ENCODE results near the gene CSRNP3.
"Not testable (repeated sequence)": the region's sequence is repeated elsewhere in the genome, so short reads cannot be mapped to it uniquely, and the experiment has no call there.

Gene CSRNP3

DNA sequence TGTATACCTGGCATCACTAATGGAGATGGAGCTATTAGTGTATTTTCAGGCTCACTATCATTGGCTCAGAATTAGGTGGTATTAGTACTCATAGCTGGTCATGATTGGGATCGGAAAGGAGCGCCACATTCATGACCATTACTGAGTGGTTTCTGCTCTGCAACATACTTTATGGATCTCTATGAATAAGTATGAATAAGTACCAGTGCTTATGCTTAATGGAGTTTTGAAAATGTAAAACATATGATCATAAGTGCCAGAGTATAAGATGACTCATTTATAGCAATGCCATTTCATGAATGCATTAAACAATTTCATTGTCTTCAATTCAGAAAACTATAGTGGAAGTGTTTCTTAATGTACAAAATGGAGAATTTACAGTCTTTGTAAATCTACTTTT lies 167.9 kb downstream of the CSRNP3 start:
- no peak for DNase-seq

DNA sequence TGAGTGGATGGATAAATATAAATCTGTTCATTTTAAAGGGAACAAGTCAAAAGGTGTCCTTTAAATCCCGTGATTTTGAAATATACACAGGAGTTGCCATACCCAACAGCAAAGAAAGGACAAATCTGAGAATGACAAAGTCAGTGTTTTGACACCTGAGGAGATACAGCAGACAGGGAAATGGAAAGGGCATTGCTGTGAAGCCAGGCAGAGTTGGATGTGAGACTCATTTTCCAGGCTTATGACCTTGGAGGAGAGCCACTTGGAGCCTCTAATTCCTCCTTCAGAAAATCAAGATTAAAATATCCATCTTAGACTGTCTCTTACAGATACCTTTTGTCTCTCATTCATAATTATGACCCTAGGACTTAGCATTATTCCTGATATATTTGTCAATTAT lies 170.0 kb downstream of the CSRNP3 start:
- no peak for DNase-seq

DNA sequence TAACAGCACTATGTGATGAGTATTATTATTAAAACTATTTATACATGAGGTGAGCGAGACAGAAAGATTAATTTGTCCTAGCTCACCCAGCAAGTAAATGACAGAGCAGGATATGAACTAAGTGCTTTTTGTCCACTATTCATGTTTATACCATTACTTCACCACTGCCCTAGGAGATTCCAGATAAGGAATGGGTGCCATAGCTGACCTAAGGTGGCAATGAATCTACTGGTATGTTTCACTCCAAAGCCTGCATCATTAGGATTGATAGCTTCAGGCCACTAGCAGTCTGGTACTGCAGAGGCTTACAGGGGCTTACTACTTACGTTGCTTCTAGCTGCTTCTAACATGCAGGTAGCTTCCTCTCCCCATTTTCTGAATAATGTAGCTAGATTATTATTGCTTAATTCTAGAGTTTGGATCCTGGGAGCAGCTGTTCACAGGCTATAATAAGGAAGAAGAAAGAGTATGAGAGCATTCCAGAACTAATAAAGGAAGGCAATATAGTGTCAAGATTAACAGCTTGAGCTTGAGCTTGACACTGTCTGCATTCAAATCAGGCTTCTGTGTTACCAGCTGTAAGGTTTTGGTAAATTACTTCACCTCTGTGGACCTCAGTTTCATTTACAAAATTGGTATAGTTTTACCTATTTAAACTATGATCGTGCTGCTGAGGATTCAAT lies 170.9 kb downstream of the CSRNP3 start:
- DNase-seq, result no peak

GRCh38 chr2:165645930-165646831 lies 176.7 kb downstream of the CSRNP3 start:
- peak; percentile 84 to 93 for DNase-seq

DNA sequence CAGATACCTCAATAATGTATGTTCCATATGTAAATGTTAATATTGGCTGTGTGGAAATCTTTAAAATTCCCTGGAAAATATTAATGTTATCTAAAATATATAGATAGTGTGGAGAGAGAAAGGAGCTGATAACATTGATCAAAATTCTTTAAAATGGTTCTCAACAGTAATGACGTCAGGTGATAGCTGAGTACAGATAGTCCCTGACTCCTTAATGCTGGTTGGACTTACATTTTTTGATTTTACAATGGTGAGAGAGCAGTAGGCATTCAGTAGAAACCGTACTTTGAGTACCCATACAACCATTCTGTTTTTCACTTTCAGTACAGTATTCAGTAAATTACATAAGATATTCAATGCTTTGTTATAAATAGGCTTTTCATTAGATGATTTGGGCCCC lies 177.9 kb downstream of the CSRNP3 start:
- DNase-seq, result no peak

GRCh38 chr2:165648801-165649200 lies 179.3 kb downstream of the CSRNP3 start:
- peak in 1 of 2 experiments; percentile 23 for DNase-seq

- no peak for DNase-seq
Observed at GRCh38 chr2:165651233-165651632, 181.7 kb downstream of the CSRNP3 start.

GRCh38 chr2:165655661-165656060 lies 186.2 kb downstream of the CSRNP3 start:
- no peak for DNase-seq

DNA sequence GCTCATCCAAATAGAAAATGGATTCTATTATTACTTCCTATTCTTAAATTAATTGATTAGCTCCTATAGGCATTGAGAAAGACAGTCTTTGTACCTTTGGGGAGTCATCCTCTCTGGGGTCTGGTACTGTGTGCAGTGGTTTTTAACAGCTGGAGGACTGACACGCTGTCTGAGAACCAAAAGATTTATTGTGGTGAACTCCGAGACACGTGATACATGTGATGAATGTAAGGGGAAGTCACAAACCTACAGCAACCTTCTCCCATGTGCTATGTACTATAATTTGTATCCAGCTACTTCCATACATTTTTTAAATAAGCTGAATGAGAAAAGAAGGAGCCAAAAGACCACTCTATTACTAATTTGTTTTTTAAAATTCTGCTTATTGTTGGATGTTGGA lies 190.9 kb downstream of the CSRNP3 start:
- no peak for DNase-seq

GRCh38 chr2:165662720-165663119 lies 193.2 kb downstream of the CSRNP3 start:
- DNase-seq, result no peak

DNA sequence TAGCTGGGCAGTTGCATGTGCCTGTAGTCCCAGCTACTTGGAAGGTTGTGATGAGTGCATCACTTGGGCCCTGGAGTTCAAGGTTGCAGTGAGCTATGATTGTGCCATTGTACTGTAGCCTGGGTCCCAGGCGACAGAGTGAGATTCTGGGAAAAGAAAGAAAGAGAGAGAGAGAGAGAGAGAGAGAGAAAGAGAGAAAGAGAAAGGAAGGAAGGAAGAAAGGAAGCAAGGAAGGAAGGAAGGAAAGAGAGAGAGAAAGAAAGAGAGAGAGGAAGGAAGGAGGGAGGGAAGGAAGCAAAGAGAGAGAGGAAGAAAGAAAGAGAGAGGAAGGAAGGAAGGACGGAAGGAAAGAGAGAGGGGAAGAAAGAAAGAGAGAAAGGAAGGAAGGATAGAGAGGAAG lies 196.1 kb downstream of the CSRNP3 start:
- DNase-seq, result no peak

GRCh38 chr2:165666073-165666472 lies 196.6 kb downstream of the CSRNP3 start:
- DNase-seq, result not testable (repeated sequence)

DNA sequence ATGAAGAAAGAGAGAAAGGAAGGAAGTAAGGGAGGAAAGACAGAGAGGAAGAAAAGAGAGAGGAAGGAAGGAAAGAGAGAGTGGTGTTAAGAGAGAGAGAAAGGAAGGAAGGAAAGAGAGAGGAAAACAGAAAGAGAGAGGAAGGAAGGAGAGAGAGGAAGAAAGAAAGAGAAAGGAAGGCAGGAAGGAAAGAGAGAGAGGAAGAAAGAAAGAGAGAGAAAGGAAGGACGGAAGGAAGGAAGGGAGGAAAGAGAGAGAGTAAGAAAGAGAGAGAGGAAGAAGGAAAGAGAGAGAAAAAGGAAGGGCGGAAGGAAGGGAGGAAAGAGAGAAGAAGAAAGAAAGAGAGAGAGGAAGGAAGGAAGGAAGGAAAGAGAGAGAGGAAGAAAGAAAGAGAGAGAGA lies 197.1 kb downstream of the CSRNP3 start:
- no peak for DNase-seq

GRCh38 chr2:165667375-165667774 lies 197.9 kb downstream of the CSRNP3 start:
- no peak for DNase-seq

GRCh38 chr2:165674780-165675179 lies 205.3 kb downstream of the CSRNP3 start:
- no peak for DNase-seq

DNA sequence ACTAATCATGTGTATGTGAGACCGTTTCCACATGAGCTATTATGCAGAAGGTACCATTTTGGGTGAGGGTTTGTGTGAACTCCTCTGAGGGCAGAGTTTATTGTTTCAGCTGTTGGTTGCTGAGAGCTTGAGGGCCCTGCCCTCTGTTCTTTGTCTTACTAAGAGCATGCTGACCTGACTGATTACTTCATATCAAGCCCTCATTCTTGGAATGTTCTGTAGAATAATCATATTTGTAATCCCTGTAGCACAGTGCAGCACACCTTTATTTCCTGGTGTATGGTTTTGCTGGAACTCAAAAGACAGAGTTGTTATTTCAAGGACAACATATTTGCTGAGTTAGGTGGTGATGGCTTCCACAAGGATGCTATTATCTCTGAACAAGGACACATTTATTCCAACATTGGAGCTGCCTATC lies 206.1 kb downstream of the CSRNP3 start:
- no peak for DNase-seq

- no peak for DNase-seq
Observed at GRCh38 chr2:165678882-165679281, 209.4 kb downstream of the CSRNP3 start.

GRCh38 chr2:165679621-165680020 lies 210.1 kb downstream of the CSRNP3 start:
- DNase-seq, result no peak

GRCh38 chr2:165681841-165682240 lies 212.3 kb downstream of the CSRNP3 start:
- DNase-seq, result peak in 1 of 2 experiments; percentile 35

- DNase-seq, result peak; percentile 38 to 63
Observed at GRCh38 chr2:165682546-165682945, 213.0 kb downstream of the CSRNP3 start.

GRCh38 chr2:165686800-165687199 lies 217.3 kb downstream of the CSRNP3 start:
- no peak for DNase-seq

DNA sequence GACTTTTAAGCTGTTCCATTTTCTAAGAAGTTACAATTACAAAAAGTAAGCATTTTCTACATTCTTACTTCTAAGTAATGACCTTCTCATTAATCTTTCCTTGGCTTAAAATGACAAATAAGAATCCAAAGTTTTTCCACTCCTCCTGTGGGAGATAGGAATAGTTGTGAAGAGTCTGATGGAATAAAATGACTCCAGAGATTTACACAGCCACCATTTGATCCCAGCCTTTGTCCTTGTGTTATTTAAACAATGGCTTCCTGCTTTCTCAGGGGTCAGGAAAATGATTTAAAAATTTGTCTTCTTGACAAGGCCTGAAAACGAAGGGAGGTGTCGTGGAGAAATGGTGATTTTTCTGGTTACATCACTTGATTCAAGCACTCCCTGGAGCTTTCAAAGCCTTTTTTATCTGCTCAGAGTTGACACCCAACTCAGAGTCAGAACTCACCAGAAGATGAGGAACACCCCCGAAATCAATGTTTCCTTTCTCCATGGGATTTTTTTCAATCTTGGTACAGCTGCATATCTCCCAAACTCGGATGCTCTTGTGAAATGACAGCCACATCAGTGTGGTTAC lies 218.0 kb downstream of the CSRNP3 start:
- no peak for DNase-seq

- DNase-seq, result no peak
Observed at GRCh38 chr2:165691615-165692014, 222.1 kb downstream of the CSRNP3 start.

- peak in 1 of 2 experiments; percentile 66 for DNase-seq
Observed at GRCh38 chr2:165692906-165693305, 223.4 kb downstream of the CSRNP3 start.
